Raji (cell line): ENCODE measurements around the gene STIMATE.

Source experiments
- POLR2A ChIP-seq: IDR thresholded peaks from 2 replicates; pipeline ENCODE4 v1.6.1; 2011; ENCODE audit warnings: low read depth, low read length, control low read depth; ENCODE audit not compliant: insufficient read depth

STIMATE gene

GRCh38 chr3:52841211-52841980 is 56.0 kb downstream of the STIMATE start:
- no peak for TF ChIP-seq POLR2A

- no peak for TF ChIP-seq POLR2A
These were observed 57.3 kb downstream of the STIMATE start for GRCh38 chr3:52839892-52840545.

- no peak for TF ChIP-seq POLR2A
These were observed 58.1 kb downstream of the STIMATE start for GRCh38 chr3:52839268-52839575.

GRCh38 chr3:52838561-52839267 is 58.6 kb downstream of the STIMATE start:
- TF ChIP-seq POLR2A, result no peak

- no peak for TF ChIP-seq POLR2A
These were observed 60.4 kb downstream of the STIMATE start for GRCh38 chr3:52836986-52837385.

GRCh38 chr3:52836471-52836845 is 60.9 kb downstream of the STIMATE start:
- TF ChIP-seq POLR2A, result no peak

GRCh38 chr3:52835766-52836470 is 61.4 kb downstream of the STIMATE start:
- no peak for TF ChIP-seq POLR2A

- TF ChIP-seq POLR2A, result no peak
These were observed 62.4 kb downstream of the STIMATE start, which contains the start of gene MUSTN1 for GRCh38 chr3:52834871-52835501. MUSTN1 (minus strand) TSS chr3:52835019; CDS start chr3:52834948, 71 bp downstream.

GRCh38 chr3:52833202-52833601 is 64.1 kb downstream of the STIMATE start:
- no peak for TF ChIP-seq POLR2A

- TF ChIP-seq POLR2A, result no peak
These were observed 65.6 kb downstream of the STIMATE start for GRCh38 chr3:52831500-52832301.

- no peak for TF ChIP-seq POLR2A
These were observed 66.7 kb downstream of the STIMATE start, which contains the start of gene ITIH4 for GRCh38 chr3:52830535-52831258. ITIH4 (minus strand) TSS chr3:52830672; CDS start chr3:52830642, 30 bp downstream.

- no peak for TF ChIP-seq POLR2A
These were observed 67.4 kb downstream of the STIMATE start for GRCh38 chr3:52829906-52830463.

GRCh38 chr3:52829482-52829881 is 67.9 kb downstream of the STIMATE start:
- TF ChIP-seq POLR2A, result no peak
